Measurements from ENCODE around the gene MEOX1. TPM values are rescaled to one million over a fixed set of nuclear protein-coding genes. Genes with fewer than 3 reads are reported as not detected.
A peak's percentile ranks its signal among the peaks of the same experiment; 100 is the strongest.

Gene MEOX1
- total and polyA plus RNA-seq, 2 of the 13 experiments (the other 11 are each of a cell fraction or from before 2014, with no cell fraction given), result not detected

DNA sequence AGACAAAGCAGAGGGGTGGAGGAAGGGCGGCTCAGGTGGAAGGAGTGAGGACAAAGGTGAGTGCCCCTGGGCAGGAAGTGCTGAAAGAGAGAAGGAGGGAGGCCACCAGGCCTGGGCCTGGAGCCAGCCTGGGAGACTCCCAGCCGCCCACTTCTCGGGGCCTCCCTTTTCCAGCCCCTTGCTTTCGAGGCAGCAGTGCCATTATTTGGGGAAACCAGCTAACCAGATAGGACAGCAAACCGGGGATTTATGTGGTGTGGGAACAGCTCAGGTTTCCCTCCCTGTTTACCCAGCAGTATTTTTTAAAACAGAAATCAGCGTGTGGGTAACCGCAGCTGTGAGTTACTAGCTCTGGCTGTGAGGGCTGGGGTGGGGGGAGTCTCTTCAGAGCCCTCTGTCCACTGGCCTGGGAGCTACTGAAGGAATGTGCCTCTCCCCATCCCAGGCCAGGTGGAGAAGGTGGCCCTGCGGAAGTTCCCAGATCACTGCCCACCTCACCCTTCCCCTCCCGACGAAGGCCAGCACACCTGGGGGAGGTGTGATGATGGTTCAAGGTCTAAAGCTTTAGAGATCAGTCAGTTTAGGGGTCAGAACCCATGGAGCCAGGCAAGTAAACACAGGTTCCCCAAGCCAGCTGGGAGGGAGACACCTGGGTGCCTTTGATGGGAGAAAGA is 8.4 kb upstream of the MEOX1 start (continued):
- TF ChIP-seq ARNT2 (CRISPR knock-in tag; IDR thresholded peaks at IDR 0.05; ENCODE audit: low read depth) (no peak; the same call in 1 of the 2 replicates), CCDC6 (CRISPR knock-in tag; IDR thresholded peaks at IDR 0.05) (no peak), ZNF839 (CRISPR knock-in tag; IDR thresholded peaks at IDR 0.05; ENCODE audit: borderline replicate concordance) (0 out of 2 replicates have a peak, but pooled peaks have one; percentile 44), ZNF761 (CRISPR knock-in tag; conservative IDR thresholded peaks at IDR 0.05) (no peak), ZSCAN30 (CRISPR knock-in tag; IDR thresholded peaks at IDR 0.05) (no peak), NFKB2 (CRISPR knock-in tag; IDR thresholded peaks at IDR 0.05; ENCODE audit: borderline replicate concordance) (peak; percentile 59; the same call in 1 of the 2 replicates), PRMT3 (CRISPR knock-in tag; IDR thresholded peaks at IDR 0.05; ENCODE audit: borderline replicate concordance, low read depth) (no peak), NPAS2 (CRISPR knock-in tag; IDR thresholded peaks at IDR 0.05; ENCODE audit: borderline replicate concordance) (no peak), RARG (CRISPR knock-in tag; IDR thresholded peaks at IDR 0.05; ENCODE audit: low read depth) (no peak), SMC3 (IDR thresholded peaks at IDR 0.05; ENCODE audit: low read length) (no peak), NFE2L2 (IDR thresholded peaks at IDR 0.05; ENCODE audit: low read length) (no peak), CEBPB (IDR thresholded peaks at IDR 0.05; ENCODE audit: borderline replicate concordance, low read depth, low read length) (no peak), ZFYVE20 (CRISPR knock-in tag; IDR thresholded peaks at IDR 0.05; ENCODE audit: borderline replicate concordance, low read depth) (no peak), ZNF543 (CRISPR knock-in tag; IDR thresholded peaks at IDR 0.05) (peak; percentile 95), RXRA (CRISPR knock-in tag; IDR thresholded peaks at IDR 0.05) (peak; percentile 20; the same call in 1 of the 2 replicates), TOPORS (CRISPR knock-in tag; IDR thresholded peaks at IDR 0.05) (no peak), JDP2 (CRISPR knock-in tag; IDR thresholded peaks at IDR 0.05; ENCODE audit: borderline replicate concordance) (no peak), HNRNPK (IDR thresholded peaks at IDR 0.05; ENCODE audit: low read depth, low read length, poor library complexity, severe bottlenecking) (no peak), MAFG (CRISPR knock-in tag; IDR thresholded peaks at IDR 0.05) (no peak), GATAD2A (CRISPR knock-in tag; IDR thresholded peaks at IDR 0.05) (0 out of 2 replicates have a peak, but pooled peaks have one; percentile 11), ZNF816 (CRISPR knock-in tag; IDR thresholded peaks at IDR 0.05; ENCODE audit: borderline replicate concordance) (no peak)
- TF ChIP-seq, protein P1, sequence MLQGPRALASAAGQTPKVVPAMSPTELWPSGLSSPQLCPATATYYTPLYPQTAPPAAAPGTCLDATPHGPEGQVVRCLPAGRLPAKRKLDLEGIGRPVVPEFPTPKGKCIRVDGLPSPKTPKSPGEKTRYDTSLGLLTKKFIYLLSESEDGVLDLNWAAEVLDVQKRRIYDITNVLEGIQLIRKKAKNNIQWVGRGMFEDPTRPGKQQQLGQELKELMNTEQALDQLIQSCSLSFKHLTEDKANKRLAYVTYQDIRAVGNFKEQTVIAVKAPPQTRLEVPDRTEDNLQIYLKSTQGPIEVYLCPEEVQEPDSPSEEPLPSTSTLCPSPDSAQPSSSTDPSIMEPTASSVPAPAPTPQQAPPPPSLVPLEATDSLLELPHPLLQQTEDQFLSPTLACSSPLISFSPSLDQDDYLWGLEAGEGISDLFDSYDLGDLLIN (CRISPR knock-in tag; IDR thresholded peaks at IDR 0.05; ENCODE audit: borderline replicate concordance), result no peak
- TF ChIP-seq, protein P2, sequence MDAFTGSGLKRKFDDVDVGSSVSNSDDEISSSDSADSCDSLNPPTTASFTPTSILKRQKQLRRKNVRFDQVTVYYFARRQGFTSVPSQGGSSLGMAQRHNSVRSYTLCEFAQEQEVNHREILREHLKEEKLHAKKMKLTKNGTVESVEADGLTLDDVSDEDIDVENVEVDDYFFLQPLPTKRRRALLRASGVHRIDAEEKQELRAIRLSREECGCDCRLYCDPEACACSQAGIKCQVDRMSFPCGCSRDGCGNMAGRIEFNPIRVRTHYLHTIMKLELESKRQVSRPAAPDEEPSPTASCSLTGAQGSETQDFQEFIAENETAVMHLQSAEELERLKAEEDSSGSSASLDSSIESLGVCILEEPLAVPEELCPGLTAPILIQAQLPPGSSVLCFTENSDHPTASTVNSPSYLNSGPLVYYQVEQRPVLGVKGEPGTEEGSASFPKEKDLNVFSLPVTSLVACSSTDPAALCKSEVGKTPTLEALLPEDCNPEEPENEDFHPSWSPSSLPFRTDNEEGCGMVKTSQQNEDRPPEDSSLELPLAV (CRISPR knock-in tag; conservative IDR thresholded peaks at IDR 0.05; ENCODE audit: low read depth), result no peak
- TF ChIP-seq, protein P3, sequence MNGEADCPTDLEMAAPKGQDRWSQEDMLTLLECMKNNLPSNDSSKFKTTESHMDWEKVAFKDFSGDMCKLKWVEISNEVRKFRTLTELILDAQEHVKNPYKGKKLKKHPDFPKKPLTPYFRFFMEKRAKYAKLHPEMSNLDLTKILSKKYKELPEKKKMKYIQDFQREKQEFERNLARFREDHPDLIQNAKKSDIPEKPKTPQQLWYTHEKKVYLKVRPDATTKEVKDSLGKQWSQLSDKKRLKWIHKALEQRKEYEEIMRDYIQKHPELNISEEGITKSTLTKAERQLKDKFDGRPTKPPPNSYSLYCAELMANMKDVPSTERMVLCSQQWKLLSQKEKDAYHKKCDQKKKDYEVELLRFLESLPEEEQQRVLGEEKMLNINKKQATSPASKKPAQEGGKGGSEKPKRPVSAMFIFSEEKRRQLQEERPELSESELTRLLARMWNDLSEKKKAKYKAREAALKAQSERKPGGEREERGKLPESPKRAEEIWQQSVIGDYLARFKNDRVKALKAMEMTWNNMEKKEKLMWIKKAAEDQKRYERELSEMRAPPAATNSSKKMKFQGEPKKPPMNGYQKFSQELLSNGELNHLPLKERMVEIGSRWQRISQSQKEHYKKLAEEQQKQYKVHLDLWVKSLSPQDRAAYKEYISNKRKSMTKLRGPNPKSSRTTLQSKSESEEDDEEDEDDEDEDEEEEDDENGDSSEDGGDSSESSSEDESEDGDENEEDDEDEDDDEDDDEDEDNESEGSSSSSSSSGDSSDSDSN (CRISPR knock-in tag; IDR thresholded peaks at IDR 0.05), result peak; percentile 48
- TF ChIP-seq, protein P4, sequence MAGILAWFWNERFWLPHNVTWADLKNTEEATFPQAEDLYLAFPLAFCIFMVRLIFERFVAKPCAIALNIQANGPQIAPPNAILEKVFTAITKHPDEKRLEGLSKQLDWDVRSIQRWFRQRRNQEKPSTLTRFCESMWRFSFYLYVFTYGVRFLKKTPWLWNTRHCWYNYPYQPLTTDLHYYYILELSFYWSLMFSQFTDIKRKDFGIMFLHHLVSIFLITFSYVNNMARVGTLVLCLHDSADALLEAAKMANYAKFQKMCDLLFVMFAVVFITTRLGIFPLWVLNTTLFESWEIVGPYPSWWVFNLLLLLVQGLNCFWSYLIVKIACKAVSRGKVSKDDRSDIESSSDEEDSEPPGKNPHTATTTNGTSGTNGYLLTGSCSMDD (CRISPR knock-in tag; IDR thresholded peaks at IDR 0.05), result no peak
